ENCODE data around the gene USP53. TPM values are rescaled to one million over a fixed set of nuclear protein-coding genes. Genes with fewer than 3 reads are reported as not detected.
"Not testable (repeated sequence)": the region's sequence is repeated elsewhere in the genome, so short reads cannot be mapped to it uniquely, and the experiment has no call there.

The USP53 gene
- total RNA-seq, 1 donor from 2014 or later = 32.3 TPM

- Histone ChIP-seq H3K4me1 (ENCODE audit: insufficient read depth, low read length) (no peaks in the 10 kb centered on the region), H3K27ac (ENCODE audit: low read depth, low read length) (no peak overlapping the region), H3K79me2 (ENCODE audit: insufficient read depth, low read length) (no peaks in the 10 kb centered on the region), H3K4me2 (ENCODE audit: low read length) (no peak overlapping the region), H2AFZ (ENCODE audit: low read depth, low read length) (no peak overlapping the region), H3K36me3 (ENCODE audit: insufficient read depth, low read length) (no peaks in the 10 kb centered on the region), H3K27me3 (ENCODE audit: insufficient read depth, low read length) (no peaks in the 10 kb centered on the region), H4K20me1 (ENCODE audit: insufficient read depth, low read length) (no peaks in the 10 kb centered on the region), H3K4me3 (ENCODE audit: insufficient read depth, low read depth, low read length) (no peak overlapping the region), H3K9me3 (ENCODE audit: insufficient read depth, low read depth, low read length) (no peaks in the 10 kb centered on the region), H3K9ac (ENCODE audit: low read length) (no peak overlapping the region)
- FAIRE-seq (no peak), DNase-seq (ENCODE audit: low read depth) (peak; percentile 6)
- no peaks in the 10 kb centered on the region for H3K27me3 Mint-ChIP-seq (ENCODE audit: low read depth, unreplicated experiment)
- no peak overlapping the region for H3K27ac Mint-ChIP-seq (ENCODE audit: unreplicated experiment)
- H3K36me3 Mint-ChIP-seq (ENCODE audit: low read depth, unreplicated experiment) = no peaks in the 10 kb centered on the region
- H3K9me3 Mint-ChIP-seq (ENCODE audit: unreplicated experiment) = no peaks in the 10 kb centered on the region
- no peak overlapping the region for H3K4me3 Mint-ChIP-seq (ENCODE audit: unreplicated experiment)
- no peaks in the 10 kb centered on the region for H3K4me1 Mint-ChIP-seq (ENCODE audit: low read depth, unreplicated experiment)
- no peak for TF ChIP-seq CTCF (IDR thresholded peaks at IDR 0.05; ENCODE audit: insufficient read depth, low read depth, low read length)
- no peak for TF ChIP-seq EZH2 (IDR thresholded peaks at IDR 0.05; ENCODE audit: insufficient read depth, low read length)
These were observed 117.5 kb downstream of the USP53 start for GRCh38 chr4:119329835-119330620.

- not testable (repeated sequence) for H3K79me2 ChIP-seq (ENCODE audit: insufficient read depth, low read length); H3K9me3 ChIP-seq (ENCODE audit: insufficient read depth, low read depth, low read length); H2AFZ ChIP-seq (ENCODE audit: low read depth, low read length); H3K4me3 Mint-ChIP-seq (ENCODE audit: unreplicated experiment); H3K4me3 ChIP-seq (ENCODE audit: insufficient read depth, low read depth, low read length); DNase-seq (ENCODE audit: low read depth); H3K9me3 Mint-ChIP-seq (ENCODE audit: unreplicated experiment); H3K27ac Mint-ChIP-seq (ENCODE audit: unreplicated experiment); H3K4me2 ChIP-seq (ENCODE audit: low read length); H3K4me1 Mint-ChIP-seq (ENCODE audit: low read depth, unreplicated experiment); FAIRE-seq; H4K20me1 ChIP-seq (ENCODE audit: insufficient read depth, low read length); H3K27ac ChIP-seq (ENCODE audit: low read depth, low read length); H3K4me1 ChIP-seq (ENCODE audit: insufficient read depth, low read length); H3K27me3 ChIP-seq (ENCODE audit: insufficient read depth, low read length); H3K36me3 ChIP-seq (ENCODE audit: insufficient read depth, low read length); H3K27me3 Mint-ChIP-seq (ENCODE audit: low read depth, unreplicated experiment); H3K9ac ChIP-seq (ENCODE audit: low read length); H3K36me3 Mint-ChIP-seq (ENCODE audit: low read depth, unreplicated experiment)
These were observed 123.9 kb downstream of the USP53 start for GRCh38 chr4:119336332-119336979.

DNA sequence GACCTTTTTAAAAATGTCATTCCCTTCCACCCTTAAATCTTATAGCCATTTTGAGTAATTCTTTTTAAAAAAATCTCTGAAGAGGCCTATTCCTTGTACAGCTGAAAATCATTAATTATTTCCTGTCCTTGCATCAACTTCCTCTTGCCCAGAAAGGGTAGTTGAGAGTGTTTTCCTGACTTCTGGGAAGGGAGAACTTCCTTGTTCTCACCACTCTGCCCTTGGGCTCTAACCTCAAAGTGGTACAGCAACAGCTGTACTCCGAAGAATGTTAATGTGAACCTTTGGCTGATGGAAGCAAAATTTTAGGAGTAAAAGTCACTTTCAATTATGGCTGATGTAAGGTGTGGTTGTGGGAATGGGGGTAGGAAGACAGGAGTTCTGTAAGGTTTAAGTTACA is 124.5 kb downstream of the USP53 start:
- Mint-ChIP-seq H3K36me3 (ENCODE audit: low read depth, unreplicated experiment) (no peaks in the 10 kb centered on the region), H3K27ac (ENCODE audit: unreplicated experiment) (no peak overlapping the region), H3K4me1 (ENCODE audit: low read depth, unreplicated experiment) (no peaks in the 10 kb centered on the region), H3K9me3 (ENCODE audit: unreplicated experiment) (no peaks in the 10 kb centered on the region), H3K27me3 (ENCODE audit: low read depth, unreplicated experiment) (no peaks in the 10 kb centered on the region), H3K4me3 (ENCODE audit: unreplicated experiment) (no peak overlapping the region)
- Histone ChIP-seq H3K4me2 (ENCODE audit: low read length) (no peak overlapping the region), H3K9me3 (ENCODE audit: insufficient read depth, low read depth, low read length) (no peaks in the 10 kb centered on the region), H3K4me3 (ENCODE audit: insufficient read depth, low read depth, low read length) (no peak overlapping the region), H3K4me1 (ENCODE audit: insufficient read depth, low read length) (no peaks in the 10 kb centered on the region), H4K20me1 (ENCODE audit: insufficient read depth, low read length) (no peaks in the 10 kb centered on the region), H3K27ac (ENCODE audit: low read depth, low read length) (no peak overlapping the region), H3K27me3 (ENCODE audit: insufficient read depth, low read length) (no peaks in the 10 kb centered on the region), H3K9ac (ENCODE audit: low read length) (no peak overlapping the region), H3K36me3 (ENCODE audit: insufficient read depth, low read length) (no peaks in the 10 kb centered on the region), H2AFZ (ENCODE audit: low read depth, low read length) (no peak overlapping the region), H3K79me2 (ENCODE audit: insufficient read depth, low read length) (no peaks in the 10 kb centered on the region)
- FAIRE-seq = no peak
- TF ChIP-seq CTCF (IDR thresholded peaks at IDR 0.05; ENCODE audit: insufficient read depth, low read depth, low read length) (no peak), EZH2 (IDR thresholded peaks at IDR 0.05; ENCODE audit: insufficient read depth, low read length) (no peak)
- no peak for DNase-seq (ENCODE audit: low read depth)

DNA sequence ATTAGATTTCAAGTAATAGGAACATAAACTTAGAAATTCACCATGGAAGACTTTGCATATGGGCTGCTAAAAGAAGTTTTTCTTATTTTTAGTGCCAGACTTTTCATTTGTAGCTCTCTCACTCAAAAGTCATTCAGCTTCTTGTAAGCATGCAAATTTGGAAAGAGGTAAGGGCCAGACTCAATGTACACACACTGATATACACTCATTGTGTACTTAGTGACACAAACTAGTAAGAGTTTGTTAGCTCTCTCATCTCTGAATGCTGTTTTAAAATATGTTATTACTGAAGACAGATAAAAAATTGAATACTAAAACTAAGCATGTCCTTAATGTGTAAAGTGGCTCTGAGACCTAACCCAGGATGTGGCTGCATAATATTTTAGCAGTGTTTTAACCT is 127.4 kb downstream of the USP53 start:
- not testable (repeated sequence) for H3K27ac Mint-ChIP-seq (ENCODE audit: unreplicated experiment); H3K79me2 ChIP-seq (ENCODE audit: insufficient read depth, low read length); H3K4me3 ChIP-seq (ENCODE audit: insufficient read depth, low read depth, low read length); FAIRE-seq; DNase-seq (ENCODE audit: low read depth); H3K36me3 Mint-ChIP-seq (ENCODE audit: low read depth, unreplicated experiment); H3K36me3 ChIP-seq (ENCODE audit: insufficient read depth, low read length); H3K4me1 Mint-ChIP-seq (ENCODE audit: low read depth, unreplicated experiment); H4K20me1 ChIP-seq (ENCODE audit: insufficient read depth, low read length); H3K4me2 ChIP-seq (ENCODE audit: low read length); H3K4me3 Mint-ChIP-seq (ENCODE audit: unreplicated experiment); H3K27ac ChIP-seq (ENCODE audit: low read depth, low read length); H3K9ac ChIP-seq (ENCODE audit: low read length); H3K4me1 ChIP-seq (ENCODE audit: insufficient read depth, low read length); H3K27me3 Mint-ChIP-seq (ENCODE audit: low read depth, unreplicated experiment); H3K9me3 ChIP-seq (ENCODE audit: insufficient read depth, low read depth, low read length); H3K9me3 Mint-ChIP-seq (ENCODE audit: unreplicated experiment); H2AFZ ChIP-seq (ENCODE audit: low read depth, low read length); H3K27me3 ChIP-seq (ENCODE audit: insufficient read depth, low read length)
